Activated CD8-positive, alpha-beta memory T cell treated with anti-CD3 and anti-CD28 coated beads, Interleukin-2, amount 50 U/mL, for 48 hours (primary cell): ENCODE data around the gene RAP1GDS1.
"Not testable (repeated sequence)": the region's sequence is repeated elsewhere in the genome, so short reads cannot be mapped to it uniquely, and the experiment has no call there.

ENCODE experiments used
- DNase-seq: peaks from one replicate; pipeline ENCODE4 v3.0.0-alpha.2; 2020

RAP1GDS1 gene

GRCh38 chr4:98446499-98447375 lies 185.6 kb downstream of the RAP1GDS1 start:
- DNase-seq: peak; percentile 69

DNA sequence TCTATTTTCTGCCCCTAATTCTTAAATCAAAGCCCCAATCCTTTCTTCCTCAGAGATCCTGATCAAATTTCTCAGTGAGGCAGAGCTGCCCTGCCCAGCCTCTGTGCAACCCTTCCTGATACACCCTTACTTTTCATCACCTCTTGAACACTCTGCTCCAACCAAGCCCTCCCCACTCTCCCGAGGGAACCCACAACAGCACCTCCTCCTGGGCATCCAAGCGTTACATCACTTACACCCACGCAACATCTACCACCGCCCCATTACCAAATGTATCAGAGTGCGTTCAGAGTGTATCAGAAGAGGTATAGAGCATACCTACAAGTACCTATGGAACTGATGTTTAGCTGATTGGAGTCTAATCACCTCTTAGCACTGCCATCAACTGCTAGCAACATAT lies 186.5 kb downstream of the RAP1GDS1 start:
- DNase-seq: no peak

GRCh38 chr4:98448908-98449307 lies 187.7 kb downstream of the RAP1GDS1 start:
- DNase-seq: no peak

DNA sequence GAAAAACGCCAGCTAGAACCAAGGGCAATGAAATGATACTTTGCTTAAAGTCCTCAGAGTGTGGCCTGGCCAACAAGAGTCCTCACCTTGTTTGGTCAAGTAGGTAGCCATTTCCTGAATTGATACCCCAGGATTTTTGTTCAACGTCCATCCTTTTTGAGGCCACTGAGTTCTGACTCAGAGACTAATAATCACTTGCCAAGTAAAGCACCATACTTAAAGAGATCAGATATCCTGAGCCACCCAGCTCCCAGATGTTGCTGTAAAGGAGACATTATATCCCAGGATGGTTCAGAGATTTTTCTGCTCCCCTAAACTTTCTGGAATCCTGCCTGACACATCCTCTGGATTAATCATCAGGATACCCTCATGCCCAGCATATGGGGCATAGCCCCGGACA lies 190.9 kb downstream of the RAP1GDS1 start:
- no peak for DNase-seq

DNA sequence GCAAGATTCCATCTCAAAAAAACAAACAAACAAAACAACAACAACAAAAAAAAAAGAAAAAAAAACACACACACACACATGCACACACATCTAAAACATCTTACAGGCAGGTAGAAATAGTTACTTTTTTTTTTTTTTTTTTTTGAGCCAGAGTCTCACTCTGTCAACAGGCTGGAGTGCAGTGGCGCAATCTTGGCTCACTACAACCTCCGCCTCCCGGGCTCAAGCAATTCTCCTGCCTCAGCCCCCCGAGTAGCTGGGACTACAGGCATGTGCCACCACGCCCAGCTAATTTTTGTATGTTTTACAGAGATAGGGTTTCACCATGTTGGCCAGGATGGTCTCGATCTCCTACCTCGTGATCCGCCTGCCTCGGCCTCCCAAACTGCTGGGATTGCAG lies 196.2 kb downstream of the RAP1GDS1 start:
- not testable (repeated sequence) for DNase-seq

DNA sequence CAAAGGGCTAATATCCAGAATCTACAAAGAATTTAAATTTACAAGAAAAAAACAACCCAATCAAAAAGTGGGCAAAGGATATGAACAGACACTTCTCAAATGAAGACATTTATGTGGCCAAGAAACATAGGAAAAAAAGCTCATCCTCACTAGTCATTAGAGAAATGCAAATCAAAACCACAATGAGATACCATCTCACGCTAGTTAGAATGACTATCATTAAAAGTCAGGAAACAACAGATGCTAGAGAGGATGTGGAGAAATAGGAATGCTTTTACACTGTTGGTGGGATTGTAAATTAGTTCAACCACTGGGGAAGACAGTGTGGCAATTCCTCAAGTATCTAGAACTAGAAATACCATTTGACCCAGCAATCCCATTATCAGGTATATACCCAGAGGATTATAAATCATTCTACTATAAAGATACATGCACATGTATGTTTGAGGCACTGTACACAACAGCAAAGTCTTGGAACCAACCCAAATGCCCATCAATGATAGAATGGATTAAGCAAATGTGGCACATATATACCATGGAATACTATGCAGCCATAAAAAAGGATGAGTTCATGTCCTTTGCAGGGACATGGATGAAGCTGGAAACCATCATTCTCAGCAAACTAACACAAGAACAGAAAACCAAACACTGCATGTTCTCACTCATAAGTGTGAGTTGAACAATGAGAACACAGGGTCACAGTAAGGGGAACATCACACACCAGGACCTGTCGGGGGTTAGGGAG lies 200.1 kb downstream of the RAP1GDS1 start:
- DNase-seq: not testable (repeated sequence)

GRCh38 chr4:98462487-98462886 lies 201.3 kb downstream of the RAP1GDS1 start:
- no peak for DNase-seq

DNA sequence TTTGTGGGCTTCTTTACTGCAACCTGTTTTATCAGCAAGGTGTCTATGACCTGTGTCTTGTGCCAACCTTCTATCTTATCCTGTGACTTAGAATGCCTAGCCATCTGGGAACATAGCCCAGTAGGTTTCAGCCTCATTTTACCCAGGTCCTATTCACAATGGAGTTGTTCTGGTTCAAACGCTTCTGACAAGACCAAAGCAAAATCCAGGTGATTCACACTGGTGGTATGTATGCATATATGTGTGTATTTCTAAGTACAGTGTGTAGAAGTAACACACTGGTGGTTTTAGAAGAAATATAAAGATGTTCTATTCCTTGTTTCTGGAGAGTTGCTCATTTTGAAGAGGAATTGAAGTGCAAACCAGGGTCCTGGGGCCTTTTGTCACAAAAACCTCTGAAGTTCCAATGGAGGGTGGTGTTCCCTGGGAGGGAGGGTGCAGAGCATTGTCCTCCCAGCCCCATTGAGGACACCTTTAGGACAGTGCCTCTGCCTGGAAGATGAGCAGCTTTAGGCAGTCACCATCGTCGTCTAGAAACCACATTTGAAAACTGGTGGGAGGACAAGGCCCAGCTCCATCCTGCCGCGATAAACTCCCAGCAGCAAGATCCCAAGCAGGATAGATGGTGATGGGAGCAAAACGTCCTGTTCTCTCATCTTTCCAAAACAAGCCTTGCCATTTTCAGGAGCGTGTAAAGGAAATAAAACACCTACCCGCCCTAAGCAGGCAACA lies 205.8 kb downstream of the RAP1GDS1 start:
- DNase-seq: no peak

DNA sequence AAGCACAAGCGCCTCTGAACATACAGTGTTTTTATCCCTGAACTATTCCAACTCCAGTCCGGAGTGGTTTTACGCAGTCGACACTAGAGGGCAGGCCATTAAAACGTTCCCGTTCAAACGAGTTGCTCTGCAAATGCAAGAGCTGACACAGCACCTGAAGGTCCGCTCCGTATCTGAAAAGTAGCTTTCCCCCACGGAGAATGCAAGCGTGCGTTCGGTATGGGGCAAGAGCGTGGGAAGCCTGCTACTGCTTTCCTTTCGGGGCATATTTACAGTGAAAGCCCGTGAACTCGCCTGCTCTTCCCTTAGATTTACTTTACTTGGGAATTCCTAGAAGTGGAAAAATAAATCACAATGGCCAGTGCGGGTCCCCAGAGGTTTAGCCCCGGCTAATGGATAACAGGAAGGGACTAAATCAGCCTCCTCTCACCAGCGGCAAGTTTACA lies 206.5 kb downstream of the RAP1GDS1 start:
- DNase-seq: peak; percentile 75

DNA sequence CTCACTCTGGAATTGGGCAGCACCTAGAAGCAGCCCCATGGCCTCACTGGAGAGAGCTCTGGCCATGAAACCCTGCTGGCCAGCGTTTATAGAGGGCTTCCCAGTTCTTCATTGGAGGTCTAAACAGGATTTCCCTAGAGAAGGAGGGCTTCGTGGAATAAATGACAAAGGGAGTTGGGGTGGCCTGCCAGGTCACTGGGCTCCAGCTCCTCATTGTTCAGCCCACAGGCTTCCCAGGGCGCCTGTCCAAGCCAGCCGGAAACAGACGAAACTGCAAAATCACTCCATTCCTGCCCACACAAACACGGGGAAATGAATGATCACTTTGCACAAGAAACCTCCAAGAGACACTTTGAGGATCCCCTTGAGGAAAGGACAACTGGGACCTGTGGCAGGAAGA lies 207.5 kb downstream of the RAP1GDS1 start:
- DNase-seq: no peak

GRCh38 chr4:98469771-98470170 lies 208.6 kb downstream of the RAP1GDS1 start:
- no peak for DNase-seq

- no peak for DNase-seq
Measured at GRCh38 chr4:98470366-98470765, 209.2 kb downstream of the RAP1GDS1 start.

DNA sequence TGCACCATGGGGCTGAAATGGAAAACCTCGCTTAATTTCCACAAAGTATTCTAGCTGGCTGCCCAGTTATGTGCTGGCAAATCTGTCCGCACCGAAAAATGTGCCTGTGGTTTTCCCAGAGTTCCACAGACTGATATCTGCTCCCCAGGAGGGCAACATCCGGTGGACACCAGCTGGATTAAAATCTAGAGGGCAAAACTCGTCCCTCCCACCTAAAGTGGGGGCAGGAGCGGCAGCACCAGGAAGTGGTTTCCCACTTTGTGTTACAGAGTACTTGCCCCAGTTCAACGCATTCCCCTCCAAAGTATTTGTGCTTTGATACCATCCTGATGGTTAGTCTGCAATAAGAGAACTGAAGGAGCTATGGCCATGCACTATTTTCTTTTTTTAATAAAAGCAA lies 209.6 kb downstream of the RAP1GDS1 start:
- no peak for DNase-seq

DNA sequence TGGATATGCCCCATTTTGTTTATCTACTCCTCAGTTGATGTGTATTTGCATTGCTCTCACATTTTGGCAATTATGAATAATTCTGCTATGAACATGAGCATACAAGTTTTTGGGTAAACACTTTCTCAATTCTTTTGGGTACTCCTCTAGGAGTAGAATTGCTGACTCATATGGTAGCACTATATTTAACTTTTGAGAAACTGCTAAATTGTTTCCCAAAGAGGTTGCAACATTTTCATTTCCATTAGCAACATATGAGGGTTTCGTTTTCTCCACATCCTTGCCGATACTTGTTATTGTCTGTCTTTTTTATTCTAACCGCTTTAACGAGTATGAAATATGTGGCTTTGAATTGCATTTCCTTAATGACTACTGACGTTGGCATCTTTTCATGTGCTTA lies 211.9 kb downstream of the RAP1GDS1 start:
- no peak for DNase-seq

DNA sequence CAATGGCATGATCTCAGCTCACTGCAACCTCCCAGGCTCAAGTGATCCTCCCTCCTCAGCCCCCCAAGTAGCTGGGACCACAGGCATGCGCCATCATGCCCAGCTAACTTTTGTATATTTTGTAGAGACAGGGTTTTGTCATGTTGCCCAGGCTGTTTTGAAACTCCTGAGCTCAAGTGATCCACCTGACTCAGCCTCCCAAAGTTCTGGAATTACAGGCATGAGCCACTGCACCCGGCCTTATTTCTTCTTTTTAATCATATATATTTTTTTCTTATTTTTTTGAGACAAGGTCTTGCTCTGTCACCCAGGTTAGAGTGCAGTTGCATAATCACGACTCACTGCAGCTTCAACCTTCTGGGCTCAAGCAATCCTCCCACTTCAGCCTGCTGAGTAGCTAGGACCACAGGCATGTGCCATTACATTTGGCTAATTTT lies 213.2 kb downstream of the RAP1GDS1 start:
- DNase-seq: no peak

DNA sequence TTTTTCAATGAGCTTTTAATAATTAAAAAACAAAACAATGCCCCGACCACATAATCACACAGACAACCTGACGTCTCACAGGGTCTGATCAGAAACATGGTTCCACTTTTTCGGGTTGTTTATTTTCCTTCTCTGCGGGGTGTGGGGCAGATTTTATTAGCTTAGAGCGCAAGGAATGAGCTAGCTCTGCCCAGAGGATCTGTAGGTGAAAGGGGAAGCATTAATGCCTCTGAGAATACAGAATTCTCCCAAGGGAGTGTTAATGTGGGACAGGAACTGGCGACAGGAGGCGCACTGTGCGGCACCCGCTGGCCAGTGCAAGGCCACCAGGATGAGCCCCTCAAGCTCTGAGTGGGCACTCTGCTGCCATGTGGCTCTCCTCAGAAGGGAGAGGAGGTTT lies 215.7 kb downstream of the RAP1GDS1 start:
- DNase-seq: no peak

GRCh38 chr4:98479590-98479989 lies 218.4 kb downstream of the RAP1GDS1 start:
- not testable (repeated sequence) for DNase-seq

GRCh38 chr4:98480535-98480934 lies 219.4 kb downstream of the RAP1GDS1 start:
- no peak for DNase-seq

DNA sequence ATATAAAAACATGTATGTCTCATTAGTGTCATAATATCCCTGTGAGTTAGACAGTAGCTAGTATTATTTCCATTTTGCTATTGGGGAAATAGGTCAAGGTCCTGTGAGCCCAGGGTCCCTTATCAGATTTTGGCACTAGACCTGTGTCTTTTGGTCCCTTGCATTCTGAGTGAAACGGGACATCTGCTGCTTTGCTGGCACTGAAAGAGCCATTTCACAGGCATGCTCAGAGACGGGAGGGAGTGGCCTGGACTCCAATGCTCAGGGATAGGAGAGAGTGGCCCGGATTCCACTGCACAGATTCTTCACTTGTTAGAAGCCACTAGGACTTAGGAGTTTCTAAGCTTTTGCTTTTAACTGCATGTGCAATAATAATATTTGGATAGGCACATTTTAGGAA lies 220.0 kb downstream of the RAP1GDS1 start:
- DNase-seq: no peak

DNA sequence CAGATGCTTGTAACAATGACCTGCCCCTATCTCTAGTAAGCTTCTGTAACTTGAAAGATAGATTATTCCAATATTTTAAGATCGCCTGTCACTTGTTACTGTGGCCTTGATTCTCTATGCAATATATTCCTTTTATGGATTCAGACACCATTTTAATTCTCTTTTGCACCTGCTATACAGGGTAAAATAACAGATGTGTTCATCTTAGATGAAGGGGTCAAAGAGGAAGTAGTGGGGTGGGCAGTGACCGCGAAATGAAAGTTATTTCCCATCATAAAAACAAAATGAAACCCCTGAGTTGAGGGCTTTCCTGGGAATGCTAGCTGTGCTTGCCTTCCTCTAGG lies 221.3 kb downstream of the RAP1GDS1 start:
- no peak for DNase-seq

- DNase-seq: peak; percentile 71
Measured at GRCh38 chr4:98482847-98483806, 221.9 kb downstream of the RAP1GDS1 start.

DNA sequence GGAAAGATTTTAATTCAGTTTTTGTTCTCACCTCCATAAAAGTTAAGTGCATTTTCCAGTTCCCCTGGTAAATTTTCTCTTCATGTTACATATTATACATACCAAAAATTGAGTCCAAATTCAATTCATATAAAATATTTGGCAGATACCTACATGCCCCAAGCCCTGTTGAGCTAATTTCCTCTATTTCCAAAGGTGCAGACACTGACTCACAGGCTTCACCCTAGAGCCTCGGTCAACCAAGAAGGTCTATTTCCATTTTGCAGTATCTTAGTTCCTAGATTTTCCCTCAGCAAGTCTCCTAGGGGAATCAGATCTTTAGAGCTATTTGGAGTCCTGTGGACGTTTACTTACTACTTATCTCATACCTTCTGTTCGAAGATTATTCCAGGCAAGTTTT lies 222.8 kb downstream of the RAP1GDS1 start:
- peak; percentile 2 for DNase-seq
